Activated CD4-positive, alpha-beta T cell treated with anti-CD3 and anti-CD28 coated beads, Interleukin-2, amount 50 U/mL, for 24 hours (primary cell): Measurements from ENCODE around the gene NAP1L1.
"Not testable (repeated sequence)": the region's sequence is repeated elsewhere in the genome, so short reads cannot be mapped to it uniquely, and the experiment has no call there.

Experiments used
- DNase-seq, 2 donors: peaks; one replicate each; pipeline ENCODE4 v3.0.0-alpha.2; 2020; ENCODE audit warnings: low read depth in 1 of 2, low spot score in 1 of 2

NAP1L1 gene

GRCh38 chr12:75994069-75994740 lies 90.3 kb downstream of the NAP1L1 start:
- DNase-seq = peak in 1 of 2 donors; percentile 19

GRCh38 chr12:75991753-75992152 lies 92.7 kb downstream of the NAP1L1 start:
- DNase-seq = no peak

DNA sequence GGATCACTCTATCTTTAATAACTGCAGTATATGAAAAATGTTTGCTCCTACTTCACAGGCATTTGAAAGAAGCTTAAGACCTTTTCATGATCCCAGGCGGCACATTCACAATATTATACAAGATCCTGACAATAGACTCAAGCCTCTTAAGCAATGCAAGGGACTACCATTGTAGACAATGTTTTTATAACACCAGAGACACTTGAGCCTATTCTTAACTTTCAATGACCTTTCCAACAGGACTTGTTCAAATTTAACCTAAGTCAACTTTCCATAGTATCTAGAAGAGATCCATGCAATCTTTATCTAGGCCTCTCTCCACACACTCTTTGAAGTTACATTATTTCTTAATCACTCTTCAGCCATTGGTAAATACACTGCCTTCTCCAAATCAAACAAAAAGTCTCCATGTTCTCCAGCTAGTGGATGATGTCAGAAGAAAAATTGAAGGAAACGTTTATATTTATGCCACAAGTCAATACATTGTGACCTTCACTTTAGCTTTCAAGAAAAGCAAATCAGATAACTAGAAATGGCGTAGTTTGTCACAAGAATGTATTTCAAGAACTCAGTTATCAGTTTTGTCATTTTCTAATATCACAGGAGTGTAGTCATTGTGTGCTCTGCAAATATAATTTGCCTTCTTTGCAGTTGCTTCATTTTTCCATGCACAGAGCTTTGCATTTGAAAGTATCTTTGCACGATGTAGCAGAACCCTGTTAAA lies 94.1 kb downstream of the NAP1L1 start:
- DNase-seq = no peak

DNA sequence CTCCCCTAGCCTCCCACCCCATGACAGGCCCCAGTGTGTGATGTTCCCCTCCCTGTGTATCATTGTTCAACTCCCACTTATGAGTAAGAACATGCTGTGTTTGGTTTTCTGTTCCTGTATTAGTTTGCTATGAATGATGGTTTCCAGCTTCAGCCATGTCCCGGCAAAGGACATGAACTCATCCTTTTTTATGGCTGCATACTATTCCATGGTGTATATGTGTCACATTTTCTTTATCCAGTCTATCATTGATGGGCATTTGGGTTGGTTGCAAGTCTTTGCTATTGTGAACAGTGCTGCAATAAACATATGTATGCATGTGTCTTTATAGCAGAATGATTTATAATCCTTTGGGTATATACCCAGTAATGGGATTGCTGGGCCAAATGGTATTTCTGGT lies 96.8 kb downstream of the NAP1L1 start:
- DNase-seq = not testable (repeated sequence)
